NCI-H2081 treated with DMSO at 0.1 percent for 48 hours (cell line): ENCODE measurements around the gene GPD1L.

Experiments
- DNase-seq: peaks from one replicate; lab custom pipeline; 2025; lab: John Stamatoyannopoulos, UW

Gene GPD1L

GRCh38 chr3:32136703-32137102 lies 30.3 kb downstream of the GPD1L start:
- no peak for DNase-seq

- no peak for DNase-seq
Observed at GRCh38 chr3:32137870-32138269, 31.4 kb downstream of the GPD1L start.

GRCh38 chr3:32138545-32139104 lies 32.2 kb downstream of the GPD1L start:
- no peak for DNase-seq

GRCh38 chr3:32140943-32141342 lies 34.5 kb downstream of the GPD1L start:
- DNase-seq, result no peak

GRCh38 chr3:32143849-32144757 lies 37.7 kb downstream of the GPD1L start:
- DNase-seq, result peak; percentile 21

- no peak for DNase-seq
Observed at GRCh38 chr3:32146746-32147211, 40.4 kb downstream of the GPD1L start.

- no peak for DNase-seq
Observed at GRCh38 chr3:32147509-32147908, 41.1 kb downstream of the GPD1L start.

- DNase-seq, result no peak
Observed at GRCh38 chr3:32147933-32148332, 41.5 kb downstream of the GPD1L start.

GRCh38 chr3:32148351-32148750 lies 41.9 kb downstream of the GPD1L start:
- no peak for DNase-seq

- no peak for DNase-seq
Observed at GRCh38 chr3:32153414-32154204, 47.2 kb downstream of the GPD1L start.

GRCh38 chr3:32154205-32154579 lies 47.8 kb downstream of the GPD1L start:
- peak; percentile 21 for DNase-seq

- DNase-seq, result no peak
Observed at GRCh38 chr3:32155117-32155516, 48.7 kb downstream of the GPD1L start.

GRCh38 chr3:32157600-32158264 lies 51.3 kb downstream of the GPD1L start:
- peak; percentile 74 for DNase-seq

- DNase-seq, result no peak
Observed at GRCh38 chr3:32160706-32161214, 54.3 kb downstream of the GPD1L start.

GRCh38 chr3:32165442-32165841 lies 59.0 kb downstream of the GPD1L start:
- no peak for DNase-seq

- no peak for DNase-seq
Observed at GRCh38 chr3:32166654-32167053, 60.2 kb downstream of the GPD1L start.

GRCh38 chr3:32172420-32172819 lies 66.0 kb downstream of the GPD1L start:
- no peak for DNase-seq

- DNase-seq, result no peak
Observed at GRCh38 chr3:32175607-32176197, 69.3 kb downstream of the GPD1L start.

- DNase-seq, result no peak
Observed at GRCh38 chr3:32176989-32177701, 70.7 kb downstream of the GPD1L start.

GRCh38 chr3:32177702-32178198 lies 71.3 kb downstream of the GPD1L start:
- no peak for DNase-seq
